Stimulated activated CD4-positive, alpha-beta T cell treated with anti-CD3 and anti-CD28 coated beads, Interleukin-1b, Interleukin-23, amount 100 ng/mL, for 1 hour (primary cell): ENCODE results near the gene SMIM15.

Experiments used
- DNase-seq, 2 donors: peaks; one replicate each; pipeline ENCODE4 v3.0.0-alpha.2; 2020; ENCODE audit warnings: low read depth in 2 of 2

The SMIM15 gene

DNA sequence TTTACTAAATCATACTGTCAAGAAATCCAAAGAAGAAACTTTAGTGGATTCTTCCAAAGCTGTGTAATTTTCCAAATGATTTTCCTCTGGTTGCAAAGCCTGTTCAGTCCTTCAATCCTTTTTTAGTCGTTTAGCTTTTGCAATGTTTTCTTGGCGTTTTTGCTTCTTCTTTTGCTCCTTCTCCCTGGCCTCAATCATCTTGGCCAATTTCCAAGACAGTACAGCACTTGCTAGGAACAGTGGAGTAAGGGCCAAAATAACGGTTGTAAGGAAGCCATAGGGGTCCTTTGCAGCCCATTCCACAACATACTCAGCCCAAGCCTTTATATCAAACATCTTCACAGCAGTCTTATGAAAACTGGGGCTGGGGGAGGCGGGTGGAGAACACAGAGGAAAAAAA, 2.4 kb downstream of the SMIM15 start:
- DNase-seq = no peak

DNA sequence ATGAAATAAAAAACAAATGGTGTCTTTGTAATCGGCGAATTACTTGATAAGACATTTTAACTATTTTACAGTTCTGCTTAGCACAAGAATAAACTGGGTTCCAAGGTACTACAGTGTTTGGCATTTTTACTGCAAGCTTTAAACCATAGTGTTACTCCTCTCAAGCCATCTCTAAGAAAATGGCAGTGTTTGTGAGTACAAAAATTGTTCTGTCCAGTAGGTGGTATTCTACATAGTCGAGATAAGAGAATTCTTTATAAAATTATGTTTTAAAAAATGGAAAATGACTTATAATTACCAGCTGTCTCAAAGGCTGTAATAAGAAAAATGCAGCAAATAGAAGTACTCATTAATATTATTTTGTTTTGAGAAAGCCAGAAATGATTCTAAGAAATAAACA, 3.2 kb downstream of the SMIM15 start:
- DNase-seq = no peak

DNA sequence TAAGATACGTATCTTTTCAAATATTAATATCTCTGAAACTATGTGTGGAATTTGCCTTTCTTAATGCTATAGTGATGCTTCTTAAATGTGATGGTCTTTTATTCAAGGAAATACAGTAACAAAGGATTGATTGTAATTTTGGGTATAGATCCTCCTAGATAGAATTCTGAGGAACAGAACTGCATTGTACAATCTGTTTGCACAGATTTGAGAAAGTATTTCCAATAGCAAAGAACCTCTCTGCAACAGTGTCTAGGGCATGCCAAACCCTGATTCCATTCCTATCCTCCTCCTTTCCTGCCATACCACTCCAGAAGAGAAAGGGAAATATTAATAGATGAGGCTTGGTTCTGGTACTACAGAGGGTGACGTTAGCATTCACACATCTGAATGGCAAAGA, 10.4 kb downstream of the SMIM15 start:
- DNase-seq = no peak

DNA sequence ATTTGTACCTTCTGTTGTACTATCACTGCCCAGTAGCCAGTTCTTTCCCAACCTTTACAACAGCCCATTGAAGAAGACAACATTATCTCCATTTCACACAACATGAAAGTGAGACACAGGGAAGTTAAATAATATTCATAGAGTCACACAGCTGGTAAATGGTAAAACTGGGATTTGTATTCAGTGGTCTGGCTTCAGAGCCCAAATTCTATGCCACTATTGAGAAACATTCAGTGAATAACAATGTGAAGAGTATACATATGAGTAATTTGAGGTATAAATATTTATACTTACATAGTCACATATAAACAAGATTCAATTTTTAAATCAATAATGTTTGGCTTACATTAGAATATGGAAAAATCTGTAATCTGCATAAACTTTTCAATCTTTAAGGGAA, 13.8 kb downstream of the SMIM15 start:
- no peak for DNase-seq

DNA sequence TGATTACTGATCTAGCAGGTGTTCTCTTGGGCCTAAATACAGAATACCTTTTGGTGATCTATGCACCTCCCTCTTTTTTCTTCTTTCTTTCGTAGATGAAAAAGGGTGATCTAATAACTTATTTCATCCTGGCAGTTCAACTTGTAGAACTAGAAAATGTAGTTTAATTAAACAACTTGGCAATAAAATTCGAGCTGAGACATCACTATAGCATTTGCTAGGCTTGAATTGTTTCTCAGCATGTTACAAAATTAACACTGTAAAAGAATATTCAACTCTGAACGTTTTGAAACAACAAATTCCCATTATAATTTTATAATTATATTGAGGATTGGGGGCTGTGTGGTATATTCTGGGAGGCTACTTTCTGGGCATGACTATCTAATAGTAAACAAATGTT, 19.5 kb downstream of the SMIM15 start:
- DNase-seq = no peak

DNA sequence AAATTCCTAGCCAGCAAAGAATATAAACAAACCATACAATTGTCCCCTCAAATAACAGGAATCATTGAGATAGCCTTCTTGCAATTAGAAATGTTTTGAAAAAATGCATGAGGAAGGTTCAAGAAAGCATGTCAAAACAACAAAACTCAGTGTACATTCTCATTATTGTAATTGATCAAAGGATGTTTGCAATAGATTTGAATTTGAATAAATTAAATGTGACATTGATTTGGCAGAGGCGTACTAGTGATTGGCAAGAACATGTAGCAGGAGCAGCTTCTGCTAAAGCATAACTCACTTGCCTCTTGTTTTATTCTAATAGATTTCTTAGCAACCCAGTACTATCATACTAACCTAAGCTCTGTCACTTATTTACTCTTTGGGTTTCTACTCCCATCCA, 19.9 kb downstream of the SMIM15 start:
- no peak for DNase-seq

DNA sequence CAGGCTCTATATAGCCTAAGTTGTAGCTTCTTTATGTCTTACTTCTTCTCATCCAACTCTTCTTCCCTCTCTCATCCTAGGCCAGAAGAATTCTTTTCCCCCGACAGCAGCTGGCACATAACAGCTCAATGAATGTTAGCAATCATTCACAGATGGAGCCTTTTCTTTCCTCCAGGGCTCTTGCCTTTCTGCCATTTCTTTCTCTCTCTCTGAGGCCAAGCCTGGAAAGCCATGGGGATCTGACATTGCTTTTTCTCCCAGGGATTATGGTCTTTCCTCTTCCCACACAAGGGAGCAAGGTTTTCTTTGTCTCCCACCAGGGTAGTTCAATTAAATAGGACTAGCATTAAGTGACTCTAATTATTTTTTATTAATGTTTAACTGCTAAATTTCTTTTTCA, 20.5 kb downstream of the SMIM15 start:
- no peak for DNase-seq

DNA sequence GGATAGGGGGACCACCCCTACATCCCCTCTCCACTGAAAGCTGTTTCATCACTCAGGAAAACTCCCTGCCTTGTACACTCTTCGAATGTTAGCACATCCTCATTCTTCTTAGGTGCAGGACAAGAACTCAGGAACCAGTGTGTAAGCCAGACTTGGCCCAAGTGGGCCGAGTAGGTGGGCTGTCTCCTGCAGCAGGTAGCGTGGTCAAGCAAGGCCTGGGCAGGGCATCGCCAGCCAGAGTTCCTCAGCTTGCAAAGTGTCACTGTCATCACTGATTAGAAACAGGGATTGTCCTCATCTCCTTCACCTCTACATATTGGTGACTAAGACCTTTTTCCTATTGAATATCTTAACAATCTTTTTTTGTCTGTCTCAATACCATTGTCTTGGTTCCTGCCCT, 22.3 kb downstream of the SMIM15 start:
- DNase-seq = no peak

DNA sequence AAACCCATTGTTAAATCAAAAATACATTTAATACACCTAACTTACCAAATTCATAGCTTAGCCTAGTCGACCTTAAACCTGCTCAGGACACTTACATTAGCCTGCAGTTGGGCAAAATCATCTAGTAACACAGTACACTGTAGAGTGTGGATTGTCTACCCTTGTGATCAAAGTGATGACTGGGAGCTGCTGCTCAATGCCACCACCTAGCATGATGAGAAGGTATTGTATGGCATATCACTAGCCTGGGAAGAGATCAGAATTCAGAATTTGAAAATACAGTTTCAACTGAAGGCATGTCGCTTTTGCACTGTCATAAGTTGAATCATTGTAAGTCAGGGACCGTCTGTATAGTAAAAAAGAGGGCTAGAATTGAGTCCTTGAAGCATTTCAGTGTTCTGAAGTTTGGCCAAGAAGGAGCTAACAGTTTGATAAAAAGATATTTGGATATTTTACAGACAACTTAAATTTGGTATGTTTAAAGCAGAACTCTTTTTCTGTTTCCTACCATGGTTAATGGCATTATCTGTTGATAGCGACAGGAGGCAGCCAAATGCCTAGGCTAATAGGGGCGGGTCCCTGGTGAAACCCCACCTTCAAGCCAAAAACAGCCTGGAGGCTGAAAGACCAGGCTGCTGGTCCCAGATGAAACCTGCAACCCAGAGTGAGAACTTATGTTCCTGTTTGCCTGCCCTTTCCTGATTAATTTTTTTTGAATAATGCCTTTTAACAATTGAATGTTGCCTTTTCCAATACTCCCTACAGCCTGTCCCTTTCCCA, 23.0 kb downstream of the SMIM15 start:
- DNase-seq = no peak

DNA sequence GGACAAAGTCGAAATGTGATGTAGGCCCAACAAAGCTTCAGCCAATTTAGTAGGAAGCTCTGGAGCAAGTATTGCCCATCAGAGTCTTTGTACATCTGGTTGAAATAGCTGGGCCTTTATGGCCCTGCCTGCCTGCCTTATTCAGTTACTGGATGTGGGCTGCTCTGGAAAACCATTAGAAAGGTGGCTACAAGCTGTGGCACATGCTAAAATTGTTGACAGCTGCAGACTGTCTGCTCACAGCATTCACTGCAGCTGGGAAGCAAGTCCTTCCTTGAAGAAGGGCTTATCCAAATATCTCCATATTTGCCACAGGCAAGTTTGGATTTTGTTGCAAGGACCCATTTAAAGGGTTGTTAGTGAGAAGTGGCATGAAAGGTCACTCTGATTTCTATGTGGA, 24.4 kb downstream of the SMIM15 start:
- DNase-seq = no peak

DNA sequence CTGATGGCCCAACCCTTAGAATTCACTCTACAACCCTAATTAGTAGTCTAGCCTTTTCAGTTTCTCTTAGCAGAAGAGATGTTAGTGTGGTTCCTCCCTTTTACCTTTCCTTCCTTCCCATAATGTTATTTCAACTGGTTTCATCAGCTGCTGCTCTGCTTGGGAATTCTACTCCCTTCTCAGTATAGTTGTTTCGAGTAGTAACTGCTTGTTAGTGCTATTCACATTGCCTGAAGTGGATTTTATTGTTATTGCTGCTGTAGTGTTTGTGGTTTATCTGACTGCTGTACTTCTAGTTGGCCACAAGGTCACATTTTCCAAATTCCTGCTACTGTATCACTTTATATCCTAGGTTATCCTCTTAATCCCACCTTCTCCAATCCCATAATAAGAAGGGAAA, 29.7 kb downstream of the SMIM15 start:
- no peak for DNase-seq

DNA sequence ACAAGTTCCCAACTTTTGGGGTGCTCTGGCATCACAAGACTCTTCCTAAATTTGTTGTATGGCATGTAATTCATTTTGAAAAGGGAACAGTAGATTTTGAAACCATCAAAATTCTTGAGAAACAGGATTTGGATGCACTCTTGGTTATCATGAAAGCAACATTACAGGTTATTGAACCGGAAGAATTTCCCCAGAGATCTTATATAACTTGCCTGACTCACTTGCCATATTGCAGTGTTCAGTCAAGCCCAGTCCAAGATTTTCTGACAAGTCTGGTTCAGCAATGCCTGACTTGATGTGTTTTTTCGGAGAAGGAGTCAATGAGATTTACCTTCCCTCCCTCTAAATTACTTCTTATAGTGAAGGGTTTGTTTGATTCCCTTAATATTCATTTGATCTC, 32.0 kb downstream of the SMIM15 start:
- DNase-seq = no peak

DNA sequence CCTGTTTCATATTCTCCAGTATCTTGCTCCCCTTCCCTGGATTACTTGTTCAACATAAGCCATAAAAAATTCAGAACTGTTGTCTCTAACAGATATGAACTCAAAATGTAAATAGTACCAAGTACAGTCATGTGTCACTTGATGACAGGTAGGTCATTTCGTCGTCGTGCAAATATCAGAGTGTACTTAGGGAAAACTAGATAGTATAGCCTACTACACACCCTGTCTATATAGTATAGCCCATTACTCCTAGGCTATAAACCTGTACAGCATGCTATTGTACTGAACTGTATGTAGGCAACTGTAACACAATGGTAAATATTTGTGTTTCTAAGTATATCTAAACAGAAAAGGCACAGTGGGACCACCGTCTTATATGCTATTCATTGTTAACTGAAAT, 39.1 kb downstream of the SMIM15 start:
- no peak for DNase-seq

DNA sequence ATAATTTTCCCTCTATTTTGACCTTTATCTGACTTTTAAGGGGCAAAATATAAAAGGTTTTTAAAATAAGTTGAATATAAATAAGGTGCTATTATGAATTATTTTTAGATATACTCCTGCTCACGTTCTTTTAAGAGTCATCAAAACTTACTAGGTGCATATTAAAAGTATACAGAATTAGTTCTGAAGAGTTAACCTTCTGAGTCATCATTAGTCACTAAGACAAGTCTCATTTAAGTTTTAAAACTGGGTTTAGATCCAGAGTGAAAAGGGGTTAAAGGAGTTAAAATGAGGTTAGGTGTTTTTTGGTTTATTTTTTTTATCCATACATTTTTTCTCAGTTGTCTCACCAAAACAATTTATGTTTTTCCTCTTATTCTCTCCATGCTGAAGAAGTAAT, 41.7 kb downstream of the SMIM15 start:
- DNase-seq = no peak

DNA sequence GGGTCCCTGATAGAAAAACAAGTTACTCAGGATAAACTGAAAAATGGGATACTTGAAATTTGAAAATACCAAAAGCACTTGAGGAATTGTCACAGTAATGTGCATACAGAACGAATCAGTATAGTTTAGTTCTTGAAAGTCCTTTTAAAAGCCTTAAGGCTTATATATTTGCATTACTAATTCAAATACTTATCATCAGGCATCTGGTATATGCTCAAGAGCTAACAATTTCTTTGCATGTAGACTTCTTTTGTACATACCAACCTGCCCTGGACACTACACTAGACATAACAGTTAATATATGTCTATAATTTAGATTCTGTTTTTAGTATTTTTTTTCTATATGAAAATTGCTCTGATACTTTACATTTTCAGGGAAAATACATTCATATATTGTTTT, 43.2 kb downstream of the SMIM15 start:
- DNase-seq = no peak

DNA sequence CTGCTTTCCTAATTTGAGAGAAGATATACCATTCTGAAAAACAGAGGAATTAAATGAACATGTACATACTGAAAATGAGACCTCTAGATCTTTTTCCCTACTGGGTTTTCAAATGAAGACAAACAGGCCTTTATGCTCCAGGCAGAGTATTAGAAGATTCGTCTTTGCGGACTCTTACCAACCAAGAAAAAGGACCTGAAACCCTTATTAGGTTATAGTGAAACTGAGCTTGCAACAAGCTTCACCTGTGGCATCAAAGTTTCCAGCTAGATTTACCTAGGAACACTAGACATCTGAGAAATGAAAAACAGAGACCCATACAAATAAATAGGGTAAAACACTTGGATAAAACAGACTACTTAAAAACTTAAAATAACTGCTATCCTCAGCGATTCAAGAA, 46.3 kb downstream of the SMIM15 start:
- no peak for DNase-seq

DNA sequence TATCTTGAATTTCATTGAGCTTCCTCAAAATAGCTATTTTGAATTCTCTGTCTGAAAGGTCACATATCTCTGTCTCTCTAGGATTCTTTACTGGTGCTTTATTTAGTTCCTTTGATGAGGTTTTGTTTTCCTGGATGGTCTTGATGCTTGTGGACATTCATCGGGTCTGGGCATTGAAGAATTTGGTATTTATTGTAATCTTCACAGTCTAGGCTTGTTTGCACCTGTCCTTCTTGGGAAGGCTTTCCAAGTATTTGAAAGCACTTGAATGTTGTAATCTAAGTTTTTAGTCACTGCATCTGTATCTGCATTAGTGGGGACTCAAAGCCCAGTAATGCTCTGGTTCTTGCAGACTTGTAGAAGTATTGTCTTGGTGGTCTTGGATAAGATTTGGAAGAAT, 47.8 kb downstream of the SMIM15 start:
- no peak for DNase-seq
